ENCODE results near the gene DRC1.
A peak's percentile ranks its signal among the peaks of the same experiment; 100 is the strongest.

The DRC1 gene

GRCh38 chr2:26449278-26450030, 47.7 kb downstream of the DRC1 start:
- no peak for DNase-seq

GRCh38 chr2:26450031-26450635, 48.4 kb downstream of the DRC1 start:
- no peak for DNase-seq

GRCh38 chr2:26451700-26452099, 50.0 kb downstream of the DRC1 start:
- no peak for DNase-seq

GRCh38 chr2:26453421-26454329, 52.0 kb downstream of the DRC1 start:
- DNase-seq, result no peak

GRCh38 chr2:26454561-26455001, 52.9 kb downstream of the DRC1 start:
- DNase-seq, result no peak

GRCh38 chr2:26455037-26455669, 53.4 kb downstream of the DRC1 start:
- no peak for DNase-seq

- no peak for DNase-seq
Measured at GRCh38 chr2:26455670-26456439, 54.1 kb downstream of the DRC1 start.

- DNase-seq, result no peak
Measured at GRCh38 chr2:26456440-26457250, 54.9 kb downstream of the DRC1 start.

GRCh38 chr2:26457251-26457666, 55.5 kb downstream of the DRC1 start:
- DNase-seq, result no peak

GRCh38 chr2:26457695-26458364, 56.1 kb downstream of the DRC1 start:
- DNase-seq, result no peak

- no peak for DNase-seq
Measured at GRCh38 chr2:26458365-26459042, 56.8 kb downstream of the DRC1 start.

GRCh38 chr2:26459991-26460612, 58.4 kb downstream of the DRC1 start:
- DNase-seq, result no peak

- no peak for DNase-seq
Measured at GRCh38 chr2:26460613-26461031, 58.9 kb downstream of the DRC1 start.

GRCh38 chr2:26461601-26462023, 59.9 kb downstream of the DRC1 start:
- no peak for DNase-seq

- DNase-seq, result no peak
Measured at GRCh38 chr2:26462100-26462499, 60.4 kb downstream of the DRC1 start.

GRCh38 chr2:26462511-26463243, 61.0 kb downstream of the DRC1 start:
- DNase-seq, result peak; percentile 47

GRCh38 chr2:26463244-26464192, 61.8 kb downstream of the DRC1 start:
- no peak for DNase-seq
